Measurements from ENCODE around the gene PLXNB1.

The PLXNB1 gene

GRCh38 chr3:48432411-48433371 lies 2.8 kb upstream of the PLXNB1 start:
- peak; percentile 45 for DNase-seq

GRCh38 chr3:48431224-48432029 lies 1.5 kb upstream of the PLXNB1 start:
- DNase-seq: no peak

GRCh38 chr3:48430708-48431101 lies 819 bp upstream of the PLXNB1 start:
- DNase-seq: no peak

GRCh38 chr3:48429317-48429959 lies 448 bp downstream of the PLXNB1 start:
- DNase-seq: peak; percentile 50

- DNase-seq: no peak
Measured at GRCh38 chr3:48428572-48429316, 1.1 kb downstream of the PLXNB1 start.

- no peak for DNase-seq
Measured at GRCh38 chr3:48428088-48428571, 1.8 kb downstream of the PLXNB1 start.

- no peak for DNase-seq
Measured at GRCh38 chr3:48427630-48427962, 2.3 kb downstream of the PLXNB1 start.

GRCh38 chr3:48426944-48427629 lies 2.8 kb downstream of the PLXNB1 start:
- no peak for DNase-seq

GRCh38 chr3:48426401-48426909 lies 3.4 kb downstream of the PLXNB1 start:
- no peak for DNase-seq

- DNase-seq: no peak
Measured at GRCh38 chr3:48425281-48425812, 4.5 kb downstream of the PLXNB1 start.

GRCh38 chr3:48423883-48424695 lies 5.8 kb downstream of the PLXNB1 start:
- DNase-seq: no peak

GRCh38 chr3:48423241-48423882 lies 6.5 kb downstream of the PLXNB1 start:
- no peak for DNase-seq

GRCh38 chr3:48422681-48423080 lies 7.2 kb downstream of the PLXNB1 start:
- no peak for DNase-seq

- no peak for DNase-seq
Measured at GRCh38 chr3:48422272-48422671, 7.6 kb downstream of the PLXNB1 start.

- no peak for DNase-seq
Measured at GRCh38 chr3:48420561-48420960, 9.3 kb downstream of the PLXNB1 start.

GRCh38 chr3:48419597-48419996 lies 10.3 kb downstream of the PLXNB1 start:
- no peak for DNase-seq

GRCh38 chr3:48419149-48419548 lies 10.7 kb downstream of the PLXNB1 start:
- DNase-seq: no peak

GRCh38 chr3:48418651-48419050 lies 11.2 kb downstream of the PLXNB1 start:
- no peak for DNase-seq

GRCh38 chr3:48418140-48418539 lies 11.7 kb downstream of the PLXNB1 start:
- DNase-seq: no peak

GRCh38 chr3:48417529-48418108 lies 12.3 kb downstream of the PLXNB1 start:
- no peak for DNase-seq

Data from hematopoietic multipotent progenitor cell treated with erythropoietin and hydrocortisone succinate and interleukin-3 and kit ligand, for 6 days (in vitro differentiated cells).